SK-N-SH (cell line): ENCODE results near the gene ADAMTS17. TPM values are rescaled to one million over a fixed set of nuclear protein-coding genes. Genes with fewer than 3 reads are reported as not detected.
A peak's percentile ranks its signal among the peaks of the same experiment; 100 is the strongest.

Experiments
- CTCF ChIA-PET: fragments of 300-600, 350-600 bp; formaldehyde crosslinking; extraction: SDS; loops from one replicate; lab custom pipeline; 2021; lab: Yijun Ruan, JAX
- POLR2A ChIA-PET: fragments of 350-600 bp; sonication (Branson Sonifier 250); formaldehyde crosslinking; extraction: SDS; loops from one replicate; lab custom pipeline; 2020; ENCODE audit warnings: antibody characterized with exemption, inconsistent platforms; lab: Yijun Ruan, JAX
- DNase-seq: peaks from one replicate; pipeline ENCODE4 v3.0.0; 2012
- H2AFZ ChIP-seq: fragments of 200-600 bp; sonication (generic); 2 replicates; pipeline ENCODE4 v1.8.1; 2016; ENCODE audit warnings: antibody characterized with exemption, mild to moderate bottlenecking, low read depth
- H3F3A ChIP-seq: fragments of 200-600 bp; sonication (generic); replicated peaks from 2 replicates; pipeline ENCODE3; 2016; ENCODE audit warnings: antibody characterized with exemption, mild to moderate bottlenecking; ENCODE audit not compliant: insufficient read depth
- H3K27ac ChIP-seq, 2 experiments: fragments of 200-500 bp in 1 of 2; fragments of 200-600 bp in 1 of 2; sonication (Bioruptor generic) in 1 of 2; sonication (generic), shearing (Covaris generic) in 1 of 2; 2 replicates each; pipeline versions ENCODE4 v1.5.1 to v1.6.1; 2014 to 2016; ENCODE audit warnings: low read depth in 2 of 2, inconsistent platforms in 1 of 2, low read length in 1 of 2, mild to moderate bottlenecking in 1 of 2, mixed read lengths in 1 of 2
- H3K27me3 ChIP-seq: fragments of 200-600 bp; sonication (generic), shearing (Covaris generic); 2 replicates; pipeline ENCODE4 v1.6.1; 2016; ENCODE audit warnings: mixed run types; ENCODE audit not compliant: insufficient read depth
- H3K36me3 ChIP-seq, 2 experiments: fragments of 200-500 bp in 1 of 2; fragments of 200-600 bp in 1 of 2; sonication (Bioruptor generic) in 1 of 2; sonication (generic) in 1 of 2; replicated peaks in 1 of 2; 2 replicates each; pipeline versions ENCODE3 to v1.5.1; 2014 to 2016; ENCODE audit warnings: low read length in 1 of 2, mild to moderate bottlenecking in 1 of 2; ENCODE audit not compliant: insufficient read depth in 2 of 2, control insufficient read depth in 1 of 2
- H3K4me1 ChIP-seq, 2 experiments: fragments of 200-500 bp in 1 of 2; fragments of 200-600 bp in 1 of 2; sonication (Bioruptor generic) in 1 of 2; sonication (generic), shearing (Covaris generic) in 1 of 2; 2 replicates each; pipeline versions ENCODE4 v1.5.1 to v1.6.1; 2014 to 2016; ENCODE audit warnings: low read depth in 1 of 2, low read length in 1 of 2, mixed run types in 1 of 2; ENCODE audit not compliant: insufficient read depth in 2 of 2, control insufficient read depth in 1 of 2
- H3K4me2 ChIP-seq: fragments of 200-600 bp; sonication (generic), shearing (Covaris generic); 2 replicates; pipeline ENCODE4 v1.6.1; 2017; ENCODE audit warnings: mixed run types
- H3K4me3 ChIP-seq, 2 experiments: fragments of 200-500 bp in 1 of 2; fragments of 200-600 bp in 1 of 2; sonication (Bioruptor generic) in 1 of 2; sonication (generic), shearing (Covaris generic) in 1 of 2; 2 replicates each; pipeline versions ENCODE4 v1.5.1 to v1.8.1; 2014 to 2016; ENCODE audit warnings: low read depth in 2 of 2, inconsistent platforms in 1 of 2, low read length in 1 of 2, mild to moderate bottlenecking in 1 of 2, mixed read lengths in 1 of 2, moderate library complexity in 1 of 2
- H3K79me2 ChIP-seq: fragments of 200-600 bp; sonication (generic); 2 replicates; pipeline ENCODE4 v1.8.1; 2017; ENCODE audit warnings: mild to moderate bottlenecking; ENCODE audit not compliant: insufficient read depth
- H3K9ac ChIP-seq: fragments of 200-600 bp; sonication (generic); 2 replicates; pipeline ENCODE4 v1.6.1; 2017; ENCODE audit warnings: mixed run types
- H3K9me2 ChIP-seq: fragments of 200-600 bp; sonication (generic); 2 replicates; pipeline ENCODE4 v1.6.1; 2017; ENCODE audit warnings: mixed run types
- H3K9me3 ChIP-seq: fragments of 200-600 bp; sonication (generic); 2 replicates; pipeline ENCODE4 v1.6.1; 2017; ENCODE audit warnings: mixed run types, mild to moderate bottlenecking, moderate library complexity
- H4K20me1 ChIP-seq: fragments of 200-600 bp; sonication (generic); 2 replicates; pipeline ENCODE4 v1.6.1; 2017; ENCODE audit warnings: mild to moderate bottlenecking, mixed run types; ENCODE audit not compliant: insufficient read depth
- EZH2phosphoT487 ChIP-seq: fragments of 200-600 bp; sonication (generic); IDR thresholded peaks from 2 replicates; pipeline ENCODE4 v1.6.1; 2017; ENCODE audit warnings: low read depth, mixed run types, mild to moderate bottlenecking, antibody characterized with exemption, moderate library complexity, borderline replicate concordance
- FOSL2 ChIP-seq: IDR thresholded peaks from 2 replicates; pipeline ENCODE4 v1.4.0; 2012; ENCODE audit warnings: low read depth, mild to moderate bottlenecking, moderate library complexity, borderline replicate concordance
- FOXM1 ChIP-seq: IDR thresholded peaks from 2 replicates; pipeline ENCODE4 v1.4.0; 2012; ENCODE audit warnings: low read depth, mild to moderate bottlenecking
- NFIC ChIP-seq: IDR thresholded peaks from 2 replicates; pipeline ENCODE4 v1.4.0; 2012; ENCODE audit warnings: borderline replicate concordance
- NRF1 ChIP-seq: IDR thresholded peaks from 2 replicates; pipeline ENCODE4 v1.6.1; 2012; ENCODE audit warnings: low read depth, mild to moderate bottlenecking, low read length
- REST ChIP-seq: IDR thresholded peaks from 2 replicates; pipeline ENCODE4 v1.6.1; 2012; ENCODE audit warnings: mild to moderate bottlenecking, low read depth, low read length, moderate library complexity
- RXRA ChIP-seq: IDR thresholded peaks from 2 replicates; pipeline ENCODE4 v1.4.0; 2012; ENCODE audit warnings: low read depth, mild to moderate bottlenecking, borderline replicate concordance
- WGBS: methylation state at CpG from one replicate; pipeline ENCODE4 v1.1.6; 2017; ENCODE audit warnings: low lambda C conversion rate; 5-methylcytosine and 5-hydroxymethylcytosine counted together
- polyA plus RNA-seq, 3 experiments: library from polyadenylated mRNA; depleted of rRNA; stranded (reverse); fragments of >200 nt; gene quantifications; 2 replicates each; pipeline ENCODE4 v1.2.3, GENCODE V29; 2012
- TF ChIP-seq, protein P1 (sequence below): fragments of 150-350 bp; IDR thresholded peaks from 2 replicates; pipeline ENCODE4 v1.6.1; 2016; ENCODE audit warnings: mild to moderate bottlenecking, low read depth, low read length
- TF ChIP-seq, protein P2 (sequence below): IDR thresholded peaks from 2 replicates; pipeline ENCODE4 v1.4.0; 2012; ENCODE audit warnings: low read depth, borderline replicate concordance

Gene ADAMTS17
- polyA plus RNA-seq, 1 of the 3 experiments (the other 2 are of a cell fraction): not detected

GRCh38 chr15:100341239-100341749, 481 bp downstream of the ADAMTS17 start:
- no peak overlapping the region for H3K27ac ChIP-seq
- no peaks in the 10 kb centered on the region for H3K36me3 ChIP-seq
- TF ChIP-seq FOSL2: no peak
- TF ChIP-seq NFIC: no peak
- TF ChIP-seq, protein P1, sequence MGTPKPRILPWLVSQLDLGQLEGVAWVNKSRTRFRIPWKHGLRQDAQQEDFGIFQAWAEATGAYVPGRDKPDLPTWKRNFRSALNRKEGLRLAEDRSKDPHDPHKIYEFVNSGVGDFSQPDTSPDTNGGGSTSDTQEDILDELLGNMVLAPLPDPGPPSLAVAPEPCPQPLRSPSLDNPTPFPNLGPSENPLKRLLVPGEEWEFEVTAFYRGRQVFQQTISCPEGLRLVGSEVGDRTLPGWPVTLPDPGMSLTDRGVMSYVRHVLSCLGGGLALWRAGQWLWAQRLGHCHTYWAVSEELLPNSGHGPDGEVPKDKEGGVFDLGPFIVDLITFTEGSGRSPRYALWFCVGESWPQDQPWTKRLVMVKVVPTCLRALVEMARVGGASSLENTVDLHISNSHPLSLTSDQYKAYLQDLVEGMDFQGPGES: no peak
- TF ChIP-seq REST: no peak
- no peak for TF ChIP-seq FOXM1
- TF ChIP-seq, protein P2, sequence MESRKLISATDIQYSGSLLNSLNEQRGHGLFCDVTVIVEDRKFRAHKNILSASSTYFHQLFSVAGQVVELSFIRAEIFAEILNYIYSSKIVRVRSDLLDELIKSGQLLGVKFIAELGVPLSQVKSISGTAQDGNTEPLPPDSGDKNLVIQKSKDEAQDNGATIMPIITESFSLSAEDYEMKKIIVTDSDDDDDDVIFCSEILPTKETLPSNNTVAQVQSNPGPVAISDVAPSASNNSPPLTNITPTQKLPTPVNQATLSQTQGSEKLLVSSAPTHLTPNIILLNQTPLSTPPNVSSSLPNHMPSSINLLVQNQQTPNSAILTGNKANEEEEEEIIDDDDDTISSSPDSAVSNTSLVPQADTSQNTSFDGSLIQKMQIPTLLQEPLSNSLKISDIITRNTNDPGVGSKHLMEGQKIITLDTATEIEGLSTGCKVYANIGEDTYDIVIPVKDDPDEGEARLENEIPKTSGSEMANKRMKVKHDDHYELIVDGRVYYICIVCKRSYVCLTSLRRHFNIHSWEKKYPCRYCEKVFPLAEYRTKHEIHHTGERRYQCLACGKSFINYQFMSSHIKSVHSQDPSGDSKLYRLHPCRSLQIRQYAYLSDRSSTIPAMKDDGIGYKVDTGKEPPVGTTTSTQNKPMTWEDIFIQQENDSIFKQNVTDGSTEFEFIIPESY: no peak
- no peak for TF ChIP-seq EZH2phosphoT487
- TF ChIP-seq NRF1: no peak
- no peak for TF ChIP-seq RXRA
- ChIA-PET CTCF (interaction anchor here (0.6 to 8.1 kb wide), 9 partner anchors 9 to 544 kb away, joined by 3 to 169 read pairs (median 3); no protein-coding TSS in a partner anchor), POLR2A (no interaction called here)
- no peaks in the 10 kb centered on the region for H3F3A ChIP-seq
- H3K4me1 ChIP-seq: peaks cover 0 to 9% of the 10 kb centered on the region in 2 experiments; a peak in 1 of 4 replicates
- H3K9ac ChIP-seq: no peak overlapping the region
- no peaks in the 10 kb centered on the region for H3K9me3 ChIP-seq
- 0 out of 2 replicates have a peak overlapping the region, but pooled peaks have one; percentile 37 for H3K4me2 ChIP-seq
- H2AFZ ChIP-seq: no peak overlapping the region; the same call in 1 of the 2 replicates
- no CpG with 5 or more reads among the region's 95 CpGs for WGBS
- H4K20me1 ChIP-seq: no peaks in the 10 kb centered on the region
- H3K79me2 ChIP-seq: no peaks in the 10 kb centered on the region
- no peaks in the 10 kb centered on the region for H3K27me3 ChIP-seq
- peak; percentile 60 for DNase-seq
- no peaks in the 10 kb centered on the region for H3K9me2 ChIP-seq
- H3K4me3 ChIP-seq: peak overlapping the region in 1 of 2 experiments; percentile 51; a peak in 3 of 4 replicates
